Smooth muscle cell (in vitro differentiated cells): ENCODE results near the gene SKAP1. TPM values are rescaled to one million over a fixed set of nuclear protein-coding genes. Genes with fewer than 3 reads are reported as not detected.

Experiments used
- DNase-seq: peaks from one replicate; lab custom pipeline; 2025; ENCODE audit not compliant: unreplicated experiment; lab: John Stamatoyannopoulos, UW
- H2AFZ ChIP-seq: fragments of 200-600 bp; sonication (generic); 2 replicates; pipeline ENCODE4 v1.6.0; 2016; ENCODE audit warnings: antibody characterized with exemption, low read depth, mild to moderate bottlenecking
- H3F3A ChIP-seq: fragments of 200-600 bp; sonication (generic); 2 replicates; pipeline ENCODE4 v1.6.0; 2017; ENCODE audit warnings: antibody characterized with exemption, low read depth
- H3K27ac ChIP-seq: fragments of 200-600 bp; sonication (generic); 2 replicates; pipeline ENCODE4 v1.5.1; 2016; ENCODE audit warnings: low read depth, mild to moderate bottlenecking
- H3K27me3 ChIP-seq: fragments of 200-600 bp; sonication (generic); 2 replicates; pipeline ENCODE4 v1.6.1; 2016; ENCODE audit warnings: low read depth, mild to moderate bottlenecking
- H3K36me3 ChIP-seq: fragments of 200-600 bp; sonication (generic); 2 replicates; pipeline ENCODE4 v1.5.1; 2016; ENCODE audit warnings: low read depth
- H3K4me1 ChIP-seq: fragments of 200-600 bp; sonication (generic); 2 replicates; pipeline ENCODE4 v1.5.1; 2016; ENCODE audit warnings: low read depth
- H3K4me2 ChIP-seq: fragments of 200-600 bp; sonication (generic); 2 replicates; pipeline ENCODE4 v1.6.0; 2016; ENCODE audit warnings: mild to moderate bottlenecking
- H3K4me3 ChIP-seq: fragments of 200-600 bp; sonication (generic); 2 replicates; pipeline ENCODE4 v1.5.1; 2016; ENCODE audit warnings: mild to moderate bottlenecking
- H3K79me2 ChIP-seq: fragments of 200-600 bp; sonication (generic); 2 replicates; pipeline ENCODE4 v1.6.0; 2016; ENCODE audit warnings: low read depth, mild to moderate bottlenecking
- H3K9ac ChIP-seq: fragments of 200-600 bp; sonication (generic); 2 replicates; pipeline ENCODE4 v1.6.0; 2016; ENCODE audit warnings: low read depth
- H3K9me3 ChIP-seq: fragments of 200-600 bp; sonication (generic); replicated peaks from 2 replicates; pipeline ENCODE4 v1.5.1; 2016; ENCODE audit warnings: low read depth
- H4K20me1 ChIP-seq: fragments of 200-600 bp; sonication (generic); 2 replicates; pipeline ENCODE4 v1.6.0; 2016; ENCODE audit warnings: low read depth
- WGBS: methylation state at CpG from one replicate; pipeline ENCODE4 v1.1.7; 2016; ENCODE audit warnings: low lambda C conversion rate; 5-methylcytosine and 5-hydroxymethylcytosine counted together
- polyA plus RNA-seq: library from polyadenylated mRNA; unstranded; fragments of >200 nt; fragmentation: Nextera tagmentation; extraction: Ambion mirVana; gene quantifications from 2 replicates; pipeline ENCODE4 v1.2.1, GENCODE V29; 2016
- total RNA-seq: library from RNA; depleted of rRNA; stranded (reverse); fragments of >200 nt; gene quantifications from 2 replicates; pipeline ENCODE4 v1.2.3, GENCODE V29; 2014
- TF ChIP-seq, protein P1 (sequence below): fragments of 200-600 bp; sonication (generic); IDR thresholded peaks from 2 replicates; pipeline ENCODE4 v1.5.1; 2017; ENCODE audit warnings: borderline replicate concordance, mild to moderate bottlenecking, antibody characterized with exemption; ENCODE audit not compliant: insufficient read depth, poor library complexity, severe bottlenecking

SKAP1 gene
- total and polyA plus RNA-seq, 2 experiments from 2014 or later, result not detected

DNA sequence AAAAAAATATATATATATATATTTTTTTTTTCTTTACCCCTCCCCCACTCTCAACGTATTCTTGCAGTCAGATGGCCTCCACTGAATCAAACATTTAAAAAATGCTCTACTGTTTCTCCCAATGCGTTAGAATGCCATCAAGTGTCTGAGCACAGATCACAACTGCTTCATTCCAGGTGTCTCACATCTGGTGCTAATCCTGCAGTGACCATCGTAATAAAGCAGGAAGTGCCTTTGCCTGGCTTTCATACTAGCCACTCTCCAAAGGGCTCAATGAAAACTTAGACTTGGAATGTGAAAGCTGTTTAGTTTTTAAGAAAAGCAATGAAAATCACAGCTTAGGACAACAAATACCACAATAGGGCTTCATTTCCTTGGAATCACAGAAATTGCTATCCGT, 37.2 kb downstream of the SKAP1 start:
- TF ChIP-seq, protein P1, sequence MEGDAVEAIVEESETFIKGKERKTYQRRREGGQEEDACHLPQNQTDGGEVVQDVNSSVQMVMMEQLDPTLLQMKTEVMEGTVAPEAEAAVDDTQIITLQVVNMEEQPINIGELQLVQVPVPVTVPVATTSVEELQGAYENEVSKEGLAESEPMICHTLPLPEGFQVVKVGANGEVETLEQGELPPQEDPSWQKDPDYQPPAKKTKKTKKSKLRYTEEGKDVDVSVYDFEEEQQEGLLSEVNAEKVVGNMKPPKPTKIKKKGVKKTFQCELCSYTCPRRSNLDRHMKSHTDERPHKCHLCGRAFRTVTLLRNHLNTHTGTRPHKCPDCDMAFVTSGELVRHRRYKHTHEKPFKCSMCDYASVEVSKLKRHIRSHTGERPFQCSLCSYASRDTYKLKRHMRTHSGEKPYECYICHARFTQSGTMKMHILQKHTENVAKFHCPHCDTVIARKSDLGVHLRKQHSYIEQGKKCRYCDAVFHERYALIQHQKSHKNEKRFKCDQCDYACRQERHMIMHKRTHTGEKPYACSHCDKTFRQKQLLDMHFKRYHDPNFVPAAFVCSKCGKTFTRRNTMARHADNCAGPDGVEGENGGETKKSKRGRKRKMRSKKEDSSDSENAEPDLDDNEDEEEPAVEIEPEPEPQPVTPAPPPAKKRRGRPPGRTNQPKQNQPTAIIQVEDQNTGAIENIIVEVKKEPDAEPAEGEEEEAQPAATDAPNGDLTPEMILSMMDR, result no peak
- Histone ChIP-seq H3F3A (no peaks in the 10 kb centered on the region), H3K36me3 (no peaks in the 10 kb centered on the region), H4K20me1 (no peaks in the 10 kb centered on the region), H3K4me2 (no peak overlapping the region), H3K4me3 (no peak overlapping the region), H3K9ac (no peak overlapping the region), H2AFZ (no peak overlapping the region), H3K27ac (no peak overlapping the region), H3K27me3 (peaks cover 20% of the 10 kb centered on the region), H3K9me3 (no peaks in the 10 kb centered on the region), H3K4me1 (no peaks in the 10 kb centered on the region), H3K79me2 (no peaks in the 10 kb centered on the region)
- DNase-seq, result no peak
- WGBS, result 71% methylated on average over 4 of the region's 4 CpGs

DNA sequence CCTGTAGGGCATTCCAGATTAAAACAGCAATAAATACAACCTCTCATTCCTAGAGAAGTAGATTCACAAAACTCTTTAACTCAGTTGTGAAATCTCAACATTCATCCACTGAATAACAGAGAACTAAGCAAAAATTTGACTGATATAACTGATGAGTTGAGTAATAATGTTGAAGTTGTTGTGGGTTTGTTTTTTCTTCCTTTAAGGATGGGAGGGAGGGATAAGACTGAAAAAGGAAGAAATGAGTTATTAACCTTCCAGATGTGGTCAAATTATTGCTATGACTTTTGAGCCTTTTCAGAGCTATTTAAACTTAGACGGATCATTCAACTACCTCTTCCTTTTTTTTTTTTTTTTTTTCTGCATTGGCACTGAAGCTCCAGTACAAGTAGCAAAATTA, 38.6 kb downstream of the SKAP1 start:
- Histone ChIP-seq H2AFZ (no peak overlapping the region), H3K4me3 (no peak overlapping the region), H3K4me2 (no peak overlapping the region), H3K4me1 (no peaks in the 10 kb centered on the region), H3K9ac (no peak overlapping the region), H3K79me2 (no peaks in the 10 kb centered on the region), H3K36me3 (no peaks in the 10 kb centered on the region), H3K9me3 (no peaks in the 10 kb centered on the region), H3F3A (no peaks in the 10 kb centered on the region), H3K27ac (no peak overlapping the region), H4K20me1 (no peaks in the 10 kb centered on the region), H3K27me3 (peaks cover 29% of the 10 kb centered on the region)
- WGBS, result 89% methylated on average over 1 of the region's 1 CpG
- TF ChIP-seq, protein P1, result no peak
- no peak for DNase-seq

DNA sequence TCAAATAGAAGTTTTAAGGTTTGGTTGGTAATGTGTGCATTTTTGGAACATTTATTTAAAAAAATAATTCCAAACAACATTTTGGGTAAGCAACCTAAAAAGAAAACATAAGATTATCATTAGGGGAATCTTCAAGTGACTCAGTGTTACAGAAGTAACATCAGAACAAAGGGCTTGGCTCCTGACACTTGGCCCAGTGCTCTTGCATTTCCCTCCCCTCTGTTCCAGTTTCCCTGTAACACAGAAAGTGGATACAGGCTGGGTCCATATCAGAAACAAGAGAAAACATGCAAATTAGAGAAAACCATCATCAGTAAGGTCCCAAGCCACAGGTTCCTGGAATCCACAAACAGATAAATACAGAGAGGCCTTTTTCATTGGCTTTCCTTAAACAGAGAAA, 40.1 kb downstream of the SKAP1 start:
- Histone ChIP-seq H3K9ac (no peak overlapping the region), H2AFZ (no peak overlapping the region), H3K79me2 (no peaks in the 10 kb centered on the region), H3K4me2 (no peak overlapping the region), H3K36me3 (no peaks in the 10 kb centered on the region), H3K27ac (no peak overlapping the region), H3K9me3 (no peaks in the 10 kb centered on the region), H3K4me1 (no peaks in the 10 kb centered on the region), H3F3A (no peaks in the 10 kb centered on the region), H4K20me1 (no peaks in the 10 kb centered on the region), H3K27me3 (peaks cover 31% of the 10 kb centered on the region), H3K4me3 (no peak overlapping the region)
- DNase-seq, result no peak
- TF ChIP-seq, protein P1, result no peak

DNA sequence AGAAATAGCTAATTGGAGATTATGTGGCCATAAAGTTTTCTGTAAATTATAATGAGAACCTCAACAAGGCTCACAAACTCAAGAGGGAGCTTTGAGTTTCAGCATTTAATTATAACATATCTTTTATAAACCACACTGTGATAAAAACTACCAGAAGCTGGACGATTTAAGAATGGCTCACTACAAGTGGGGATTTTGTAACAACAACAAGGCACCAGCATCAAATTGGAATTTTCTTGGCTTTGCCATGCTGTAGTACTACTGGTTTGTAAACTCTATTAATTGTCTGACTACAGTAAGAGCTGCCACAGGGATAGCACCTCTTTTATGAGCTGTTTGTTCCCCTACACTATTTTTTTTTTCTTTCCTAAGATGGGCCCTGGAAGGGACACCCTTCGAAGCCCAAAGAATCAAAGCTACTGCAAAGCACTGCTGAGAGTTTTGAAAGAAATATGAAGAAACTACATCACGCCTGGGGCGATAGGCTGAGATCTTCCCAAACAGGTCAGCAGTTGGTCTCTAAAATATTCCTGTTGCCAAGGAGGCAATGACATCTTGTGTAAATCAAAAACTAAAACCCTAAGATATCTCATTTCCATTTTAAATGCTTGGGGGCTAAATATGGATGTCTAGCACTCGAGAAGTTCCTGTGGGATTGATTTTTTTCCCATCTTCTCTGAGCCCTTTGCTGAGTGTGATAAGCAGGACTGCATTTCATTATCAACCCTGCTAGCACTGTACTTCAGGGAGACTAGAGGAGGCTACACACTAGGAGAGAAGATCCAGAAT, 40.9 kb downstream of the SKAP1 start:
- Histone ChIP-seq H3K9me3 (no peaks in the 10 kb centered on the region), H3K9ac (no peak overlapping the region), H3K4me1 (no peaks in the 10 kb centered on the region), H3F3A (no peaks in the 10 kb centered on the region), H3K4me2 (no peak overlapping the region), H3K27me3 (peaks cover 30% of the 10 kb centered on the region), H3K27ac (no peak overlapping the region), H3K4me3 (no peak overlapping the region), H3K79me2 (no peaks in the 10 kb centered on the region), H2AFZ (no peak overlapping the region), H4K20me1 (no peaks in the 10 kb centered on the region), H3K36me3 (no peaks in the 10 kb centered on the region)
- no peak for DNase-seq
- TF ChIP-seq, protein P1, result no peak
- 77% methylated on average over 5 of the region's 5 CpGs for WGBS
